GM19193 (cell line): ENCODE results near the gene PDZD4.

Experiments
- POLR2A ChIP-seq: IDR thresholded peaks from 4 replicates; pipeline ENCODE4 v1.6.1; 2011; ENCODE audit not compliant: insufficient read depth, insufficient read length; ENCODE audit errors: extremely low read depth

The PDZD4 gene

DNA sequence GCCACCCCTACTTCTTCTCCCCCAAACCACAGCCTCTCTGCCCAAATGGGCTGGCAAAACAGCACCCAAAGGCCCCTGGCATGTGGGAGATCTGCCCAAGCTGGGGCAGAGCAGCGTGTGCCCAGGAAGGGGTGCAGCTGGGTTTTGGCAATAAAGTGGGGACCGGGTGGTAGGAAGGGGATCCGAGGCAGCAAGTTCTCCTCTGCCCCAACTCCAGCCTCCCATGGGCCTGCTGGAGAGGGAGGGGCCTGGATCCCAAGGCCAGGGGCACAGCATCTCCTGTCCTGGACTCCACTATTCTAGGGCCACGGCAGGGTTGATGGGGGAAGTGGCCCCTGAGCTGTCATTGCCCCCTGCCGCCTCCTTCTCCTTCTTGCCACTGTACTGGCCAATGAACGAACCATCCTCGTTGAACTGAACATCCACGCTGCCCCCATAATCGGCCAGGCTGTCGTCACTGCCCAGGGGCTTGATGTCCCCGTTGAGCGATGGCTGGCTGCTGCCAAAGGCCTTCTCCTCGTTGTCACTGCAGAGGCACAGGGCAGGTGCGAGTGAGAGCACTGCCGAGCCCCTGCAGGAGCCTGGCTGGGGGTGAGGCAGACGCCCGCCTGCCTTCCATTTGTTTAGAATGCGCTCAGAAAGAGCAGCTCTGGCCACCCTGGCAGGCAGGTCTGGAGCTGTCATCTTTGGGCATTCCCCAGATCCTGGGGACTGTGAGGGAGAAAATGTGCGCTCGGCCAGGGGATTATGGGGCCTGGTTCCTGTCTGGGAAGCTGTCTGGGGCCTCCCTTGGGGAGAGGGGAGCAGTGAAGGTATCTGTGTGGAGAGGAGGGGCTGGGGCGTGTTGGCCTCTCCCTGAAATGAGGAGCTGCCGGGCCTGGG, 32.3 kb upstream of the PDZD4 start:
- TF ChIP-seq POLR2A, result no peak

DNA sequence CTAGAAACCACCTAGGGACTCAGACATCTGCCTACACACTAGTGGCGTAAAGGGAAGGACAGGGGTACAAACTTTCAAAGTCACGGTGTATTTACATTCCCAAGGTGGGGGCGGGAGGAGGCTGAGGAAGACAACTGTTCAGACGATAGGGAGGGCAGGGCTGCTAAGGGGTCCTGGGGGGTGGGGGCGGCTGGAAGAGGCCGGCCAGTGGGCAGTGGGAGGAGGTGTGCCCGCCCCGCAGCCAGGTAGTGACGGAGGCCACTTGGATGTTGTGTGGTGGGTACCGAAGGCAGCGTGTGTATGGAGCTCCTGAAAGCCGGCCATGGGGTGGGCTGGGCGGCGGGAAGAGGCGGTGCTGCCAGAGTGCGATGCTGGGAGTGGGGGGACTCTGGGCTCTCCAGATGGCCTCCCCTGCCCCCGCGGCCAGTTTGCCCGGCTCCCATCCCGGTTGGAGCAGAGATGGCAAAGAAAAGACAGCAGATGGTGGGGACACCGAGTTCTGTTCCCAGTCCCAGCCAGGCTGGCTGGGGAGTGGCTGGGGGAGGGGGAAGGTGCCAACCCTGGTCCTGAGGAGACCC, 31.5 kb upstream of the PDZD4 start:
- TF ChIP-seq POLR2A, result no peak

DNA sequence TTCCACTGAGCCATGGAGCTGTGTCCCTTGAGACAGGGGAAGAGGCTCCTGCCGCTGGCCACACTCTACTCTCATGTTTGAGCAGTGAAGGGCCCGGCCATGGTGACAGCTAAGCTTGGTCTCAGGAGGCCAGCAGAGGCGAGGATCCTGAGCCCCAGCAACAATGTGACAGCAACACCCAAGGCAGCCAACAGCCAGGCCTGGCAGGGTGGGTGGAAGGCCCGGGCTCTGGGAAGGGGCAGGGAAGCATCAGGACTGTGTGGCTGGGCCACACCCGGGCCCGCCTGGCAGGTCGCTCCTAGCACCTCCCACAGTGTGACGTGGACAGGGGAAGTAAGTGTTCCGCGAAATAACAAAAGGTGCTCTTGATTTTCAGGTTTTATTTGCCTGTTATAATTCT, 30.8 kb upstream of the PDZD4 start:
- TF ChIP-seq POLR2A, result no peak

DNA sequence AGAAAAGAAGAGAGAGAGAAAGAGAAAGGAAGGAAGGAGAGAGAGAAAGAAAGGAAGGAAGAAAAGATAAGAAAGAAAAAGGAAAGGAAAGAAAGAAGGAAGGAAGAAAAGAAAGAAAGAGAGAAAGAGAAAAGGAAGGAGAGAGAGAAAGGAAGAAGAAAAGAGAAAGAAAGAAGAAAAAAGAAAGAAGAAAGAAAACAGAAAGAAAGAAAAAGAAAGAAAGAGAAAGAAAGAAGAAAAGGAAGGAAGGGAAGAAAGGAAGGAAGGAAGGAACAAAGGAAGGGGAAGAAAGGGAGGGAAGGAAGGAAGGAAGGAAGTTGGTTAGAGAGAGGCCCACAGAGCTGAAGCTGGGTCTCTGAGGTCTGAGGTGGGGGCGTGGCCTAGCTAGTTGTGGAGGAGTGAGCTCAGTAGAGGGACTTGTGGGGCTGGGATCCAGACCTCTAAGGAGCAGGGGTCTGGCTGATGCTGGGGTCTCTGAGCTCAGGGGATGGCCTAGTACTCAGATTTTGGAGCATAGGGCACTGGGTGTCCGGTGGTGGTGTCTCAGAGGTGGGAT, 27.1 kb upstream of the PDZD4 start:
- TF ChIP-seq POLR2A, result no peak

DNA sequence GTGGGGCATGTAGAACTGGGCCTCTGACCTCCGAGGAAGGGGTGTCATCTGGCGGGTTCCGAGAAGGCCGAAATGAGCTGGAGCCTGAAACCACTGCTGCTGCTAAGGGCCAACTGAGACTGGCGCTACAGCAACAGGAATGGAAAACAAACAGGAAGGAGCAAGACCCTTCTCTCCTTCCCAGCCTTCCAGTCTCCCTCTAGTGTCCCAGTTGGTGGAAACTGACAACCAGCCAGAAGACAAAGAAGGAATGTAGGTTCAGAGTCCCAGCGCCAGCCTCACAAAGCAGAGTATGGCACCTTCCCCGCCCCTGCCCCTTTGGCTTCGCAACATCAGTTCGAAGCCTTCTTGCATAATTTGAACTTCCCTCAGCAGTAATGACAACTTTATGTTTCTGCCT, 24.4 kb upstream of the PDZD4 start:
- no peak for TF ChIP-seq POLR2A

DNA sequence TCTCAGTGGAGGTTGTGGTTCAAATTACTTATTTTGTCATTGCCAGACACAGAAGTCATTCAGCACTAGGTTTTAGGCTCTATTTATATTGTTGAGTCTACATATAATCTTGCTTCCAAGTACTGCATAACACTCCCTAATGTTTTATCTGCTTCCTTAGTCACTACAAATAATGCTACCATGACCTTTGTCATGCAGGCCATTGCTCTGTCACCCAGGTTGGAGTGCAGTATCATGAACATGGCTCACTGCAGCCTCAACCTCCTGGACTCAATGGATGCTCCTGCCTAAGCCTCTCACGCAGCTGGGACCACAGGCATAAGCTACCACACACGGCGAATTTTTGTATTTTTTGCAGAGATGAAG, 23.5 kb upstream of the PDZD4 start:
- TF ChIP-seq POLR2A, result no peak

DNA sequence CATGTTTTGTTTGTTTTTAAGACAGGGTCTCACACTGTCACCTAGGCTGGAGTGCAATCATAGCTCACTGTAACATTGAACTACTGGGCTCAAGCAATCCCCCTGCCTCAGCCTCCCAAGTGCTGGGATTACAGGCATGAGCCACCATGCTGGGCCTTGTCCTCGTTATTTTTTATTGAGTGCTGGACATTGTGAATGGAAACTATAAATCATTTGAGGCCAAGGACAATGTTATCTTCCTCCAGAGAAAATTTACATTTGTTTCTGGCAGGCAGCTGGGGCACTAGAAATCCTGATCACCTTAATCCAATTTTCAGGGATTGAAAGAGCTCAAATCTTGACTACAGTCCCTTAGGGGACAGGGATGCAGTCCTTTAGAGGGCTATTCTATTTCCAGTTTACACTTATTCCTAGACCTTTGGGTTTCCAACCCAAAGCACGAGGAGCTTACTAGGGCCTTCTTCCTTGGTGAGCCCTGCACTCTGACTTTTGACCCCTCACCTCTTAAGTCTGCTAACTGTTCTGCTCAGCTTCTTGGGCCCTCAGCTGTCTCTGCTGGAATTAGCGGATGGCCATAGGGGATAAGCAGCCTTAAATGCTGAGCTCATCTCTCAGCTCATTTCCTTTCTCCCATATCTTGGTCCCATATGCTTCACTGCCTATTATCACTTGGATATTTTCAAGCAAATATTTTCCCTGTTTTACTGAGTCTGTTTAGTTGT, 23.0 kb upstream of the PDZD4 start:
- TF ChIP-seq POLR2A, result no peak

DNA sequence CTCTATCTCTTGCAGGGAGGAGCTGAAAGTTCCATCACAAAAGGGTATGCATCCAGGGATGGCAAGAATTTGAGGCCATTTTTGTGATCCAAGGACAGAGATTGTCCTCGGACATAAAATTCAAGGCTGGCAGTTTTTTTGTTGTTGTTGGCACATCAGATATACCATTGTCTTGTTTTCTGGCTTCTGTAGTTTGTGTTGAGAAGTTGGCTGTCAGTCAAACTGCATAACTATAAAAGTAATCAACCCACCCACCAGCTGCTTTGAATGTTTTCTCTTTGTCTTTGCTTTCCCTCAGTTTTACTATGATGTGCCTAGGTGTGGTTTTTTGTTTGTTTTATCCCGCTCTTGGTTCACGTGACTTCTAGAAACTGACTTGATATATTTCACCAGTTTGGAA, 21.6 kb upstream of the PDZD4 start:
- no peak for TF ChIP-seq POLR2A

DNA sequence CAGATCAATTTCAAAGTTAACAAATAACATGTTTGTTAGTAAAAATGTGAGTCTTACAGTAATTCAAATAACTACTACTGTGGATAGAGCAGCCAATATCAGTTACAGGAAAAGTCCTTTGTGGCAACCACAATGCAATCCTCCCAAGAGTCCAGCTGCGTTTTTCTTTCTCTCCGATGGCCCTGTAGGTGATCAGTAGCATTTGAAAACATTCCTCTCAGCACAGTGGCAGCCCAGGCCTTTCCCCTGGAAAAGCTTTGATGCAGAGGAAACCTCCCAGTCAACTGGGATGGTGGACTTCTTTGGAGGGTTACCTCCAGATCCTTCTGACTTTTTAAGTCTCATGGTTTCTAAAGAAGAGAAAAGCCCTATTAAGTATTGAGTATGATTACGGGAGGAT, 18.0 kb upstream of the PDZD4 start:
- no peak for TF ChIP-seq POLR2A

DNA sequence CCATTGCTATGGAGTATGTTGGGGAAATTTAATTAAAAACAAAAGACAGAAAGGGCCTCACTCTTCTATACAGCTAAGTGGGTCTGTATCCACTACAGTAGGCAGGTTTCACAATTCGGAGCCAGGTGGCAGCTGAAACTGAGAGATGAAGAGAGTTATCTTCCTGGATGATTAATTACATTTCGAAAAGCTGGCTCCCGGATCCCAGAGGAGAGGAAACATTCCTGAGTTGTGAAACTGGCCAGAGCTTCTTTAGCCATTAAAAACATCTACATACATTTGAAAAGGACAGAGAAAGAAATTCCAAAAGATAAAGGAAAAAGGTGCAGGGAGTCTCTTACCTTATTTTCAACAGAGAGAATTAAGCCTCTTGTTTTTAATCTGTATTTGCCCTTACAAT, 15.5 kb upstream of the PDZD4 start:
- TF ChIP-seq POLR2A, result no peak

DNA sequence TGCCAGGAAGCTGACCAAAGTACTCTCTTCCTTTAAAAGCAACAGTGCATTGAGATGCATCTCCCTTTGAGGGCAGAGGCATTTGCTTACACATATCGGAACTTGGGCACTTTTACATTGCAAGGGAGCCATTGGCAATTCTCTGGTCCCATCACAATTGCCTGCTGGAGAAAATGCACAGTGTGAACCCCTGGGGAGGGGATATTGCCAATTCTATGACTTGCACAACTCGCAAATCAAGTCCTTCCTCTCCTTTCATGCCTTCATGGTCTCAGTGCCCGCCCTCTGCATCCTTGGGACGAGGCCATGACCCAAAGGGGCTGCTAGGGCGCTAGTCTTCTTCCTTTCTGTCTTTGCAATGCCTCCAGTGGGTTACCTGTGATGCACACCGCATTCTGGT, 14.9 kb upstream of the PDZD4 start:
- no peak for TF ChIP-seq POLR2A

DNA sequence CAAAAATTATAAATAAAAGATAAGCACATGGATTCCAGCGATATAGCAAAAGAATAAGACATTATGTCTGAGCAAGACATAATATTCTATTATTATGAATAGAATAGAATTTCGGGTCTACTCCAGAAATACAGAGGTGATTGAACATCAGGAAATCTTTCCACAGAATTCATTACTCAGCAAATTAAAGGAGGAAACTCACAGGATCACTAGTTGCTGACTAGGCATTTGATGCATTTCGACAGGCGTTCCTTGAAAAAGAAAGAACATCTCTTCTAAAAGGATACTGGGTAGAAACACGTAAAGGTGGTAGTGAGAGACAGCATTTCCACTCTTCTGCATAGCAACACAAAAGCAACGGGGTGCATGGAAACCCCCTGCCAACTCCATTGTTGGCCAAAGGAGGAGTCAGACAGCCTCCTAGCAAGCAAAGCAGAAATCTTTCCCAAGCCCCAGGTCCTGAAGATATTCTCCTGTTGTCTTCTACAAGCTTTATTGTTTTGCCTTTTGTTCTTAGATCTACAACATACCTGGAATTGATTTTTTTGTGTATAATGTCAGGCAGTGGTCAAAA, 14.3 kb upstream of the PDZD4 start:
- TF ChIP-seq POLR2A, result no peak

DNA sequence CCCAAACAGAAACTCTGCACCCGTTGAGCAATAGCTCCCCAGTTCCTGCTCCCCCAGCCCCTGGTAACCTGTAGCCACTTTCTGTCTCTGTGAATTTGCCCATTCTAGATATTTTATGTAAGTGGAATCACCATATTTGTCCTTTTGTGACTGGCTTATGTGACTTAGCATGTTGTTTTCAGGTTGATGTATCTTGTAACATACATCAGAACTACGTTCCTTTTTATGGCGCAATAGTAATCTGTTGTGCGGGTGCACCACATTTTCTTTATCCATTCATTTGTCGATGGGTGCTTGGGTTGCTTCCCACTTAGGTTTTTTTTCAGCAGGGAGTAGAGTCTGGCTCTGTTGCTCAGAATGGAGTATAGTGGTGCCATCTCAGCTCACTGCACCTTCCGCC, 6.6 kb upstream of the PDZD4 start:
- TF ChIP-seq POLR2A, result no peak

DNA sequence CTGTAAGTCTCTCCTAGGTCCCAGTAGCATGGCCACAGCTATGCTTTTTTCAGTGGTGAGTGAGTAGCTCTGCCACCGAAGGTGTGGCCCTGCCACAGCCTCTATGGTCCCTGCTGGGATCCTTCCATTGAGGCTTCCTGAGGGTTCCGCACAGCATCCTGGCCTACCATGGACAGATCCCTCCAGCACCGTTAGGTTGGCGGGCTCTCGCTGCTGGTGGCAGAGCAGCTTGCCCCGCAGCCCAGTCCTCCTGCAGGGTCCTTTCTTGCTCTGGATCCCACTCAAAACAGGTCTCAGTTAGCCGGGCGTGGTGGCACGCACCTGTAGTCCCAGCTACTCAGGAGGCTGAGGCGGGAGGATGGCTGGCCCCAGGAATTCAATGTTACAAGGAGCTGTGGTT, 2.4 kb upstream of the PDZD4 start:
- no peak for TF ChIP-seq POLR2A

DNA sequence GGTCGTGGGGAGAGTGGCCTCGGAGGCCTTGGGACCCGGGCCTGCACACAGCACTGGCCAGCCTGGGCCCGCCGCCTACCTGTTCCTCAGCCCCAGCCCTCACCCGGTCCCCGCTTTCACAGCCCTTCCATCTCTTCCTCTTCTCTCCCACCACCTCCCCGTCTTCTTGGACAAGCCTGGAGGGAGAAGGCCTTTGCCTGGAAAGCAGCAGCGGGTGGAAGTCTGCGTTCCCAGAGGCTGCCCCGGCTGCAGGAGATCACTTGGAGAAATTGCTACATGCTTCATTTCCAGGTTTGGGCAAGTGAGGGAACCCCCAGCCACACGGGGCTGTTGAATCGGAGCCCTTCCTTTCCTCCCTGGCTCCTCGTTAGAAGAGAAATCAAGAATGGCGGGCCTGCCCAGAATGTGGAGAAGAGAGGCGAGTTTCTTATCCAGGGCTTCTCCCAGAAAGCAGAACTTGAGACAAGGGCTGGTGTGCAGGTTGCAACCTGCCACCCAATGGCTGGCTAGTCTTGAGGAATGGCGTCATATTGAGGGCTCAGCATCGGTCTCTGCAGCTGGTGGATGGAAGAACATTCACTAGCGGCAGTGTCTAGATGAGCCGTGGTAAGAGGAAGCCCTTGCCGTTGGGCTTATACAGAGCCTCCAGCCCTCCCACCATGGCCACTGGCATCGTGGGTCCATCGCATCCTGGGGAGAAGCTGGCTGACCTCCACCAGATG, 1.2 kb upstream of the PDZD4 start:
- no peak for TF ChIP-seq POLR2A

DNA sequence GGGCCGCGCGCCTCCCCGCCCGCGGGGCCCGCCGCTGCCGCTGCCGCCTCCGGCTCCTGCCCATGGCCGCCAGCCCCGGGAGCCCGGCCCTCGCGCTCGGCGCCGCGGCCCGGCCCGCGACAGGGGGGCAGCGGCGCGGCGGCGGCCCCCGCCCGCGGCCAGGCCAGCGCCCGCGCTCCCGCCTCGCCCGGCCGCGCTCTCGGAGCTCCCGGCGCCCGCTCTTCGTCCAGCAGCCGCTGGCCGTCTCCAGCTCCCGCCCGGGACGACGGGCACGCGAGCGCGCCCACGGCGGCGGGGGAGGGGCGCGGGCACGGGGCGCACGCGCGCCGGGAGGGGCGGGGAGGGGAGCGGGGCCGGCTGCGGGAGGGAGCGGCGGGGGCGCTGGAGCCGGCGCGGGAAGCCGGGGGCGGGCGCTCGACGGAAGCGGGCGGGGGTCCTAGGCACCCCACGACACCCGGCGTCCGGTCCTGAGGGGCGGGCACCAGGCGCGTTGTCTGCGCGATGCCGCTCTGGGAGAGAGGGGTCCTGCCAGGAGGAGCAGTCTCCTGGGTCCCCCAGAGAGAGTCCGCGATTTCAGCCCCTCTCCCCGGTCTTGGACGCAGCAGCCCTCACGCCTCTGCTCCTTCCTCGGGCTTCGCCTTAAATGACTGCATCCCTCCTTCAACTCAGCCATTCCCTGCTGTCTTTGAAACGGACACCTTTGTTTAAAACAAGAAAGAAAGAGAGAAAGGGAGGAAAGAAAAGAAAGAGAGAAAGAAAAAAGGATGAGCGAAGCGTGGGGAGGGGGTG, 490 bp upstream of the PDZD4 start:
- no peak for TF ChIP-seq POLR2A
